ENCODE data around the gene KLHL17.

GRCh38 chr1:967466-968343 lies 7.3 kb downstream of the KLHL17 start:
- TF ChIP-seq, protein P1, sequence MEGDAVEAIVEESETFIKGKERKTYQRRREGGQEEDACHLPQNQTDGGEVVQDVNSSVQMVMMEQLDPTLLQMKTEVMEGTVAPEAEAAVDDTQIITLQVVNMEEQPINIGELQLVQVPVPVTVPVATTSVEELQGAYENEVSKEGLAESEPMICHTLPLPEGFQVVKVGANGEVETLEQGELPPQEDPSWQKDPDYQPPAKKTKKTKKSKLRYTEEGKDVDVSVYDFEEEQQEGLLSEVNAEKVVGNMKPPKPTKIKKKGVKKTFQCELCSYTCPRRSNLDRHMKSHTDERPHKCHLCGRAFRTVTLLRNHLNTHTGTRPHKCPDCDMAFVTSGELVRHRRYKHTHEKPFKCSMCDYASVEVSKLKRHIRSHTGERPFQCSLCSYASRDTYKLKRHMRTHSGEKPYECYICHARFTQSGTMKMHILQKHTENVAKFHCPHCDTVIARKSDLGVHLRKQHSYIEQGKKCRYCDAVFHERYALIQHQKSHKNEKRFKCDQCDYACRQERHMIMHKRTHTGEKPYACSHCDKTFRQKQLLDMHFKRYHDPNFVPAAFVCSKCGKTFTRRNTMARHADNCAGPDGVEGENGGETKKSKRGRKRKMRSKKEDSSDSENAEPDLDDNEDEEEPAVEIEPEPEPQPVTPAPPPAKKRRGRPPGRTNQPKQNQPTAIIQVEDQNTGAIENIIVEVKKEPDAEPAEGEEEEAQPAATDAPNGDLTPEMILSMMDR (IDR thresholded peaks at IDR 0.05; ENCODE audit: low read length), result no peak
- no peak for TF ChIP-seq EZH2 (IDR thresholded peaks at IDR 0.05; ENCODE audit: borderline replicate concordance, low read length)
